Gastrocnemius medialis (tissue), 4 donors: ENCODE results near the gene INCA1.

Experiments used
- CTCF ChIP-seq, 5 experiments: fragments of 450-650 bp in 3 of 5; fragments of 200-600 bp in 2 of 5; sonication (generic) in 2 of 5; IDR thresholded peaks in 4 of 5; conservative IDR thresholded peaks in 1 of 5; 1 replicate in 4 of 5; 2 replicates in 1 of 5; pipeline ENCODE4 v1.5.1; 2016 to 2019; ENCODE audit warnings: antibody characterized with exemption in 5 of 5, mild to moderate bottlenecking in 3 of 5, moderate library complexity in 3 of 5
- POLR2A ChIP-seq, 2 donors: fragments of 450-650 bp; IDR thresholded peaks; one replicate each; pipeline ENCODE4 v1.6.1; 2017; ENCODE audit warnings: antibody characterized with exemption in 2 of 2, mild to moderate bottlenecking in 2 of 2, moderate library complexity in 2 of 2

- TF ChIP-seq CTCF (IDR thresholded peaks at IDR 0.05 in 4 of 5, conservative IDR thresholded peaks at IDR 0.05 in 1 of 5) (no peak), POLR2A (IDR thresholded peaks at IDR 0.05) (no peak)
Observed at GRCh38 chr17:4999430-5000093, 2.2 kb upstream of the INCA1 start.
